Astrocyte (in vitro differentiated cells and primary cell): ENCODE data around the gene SFTA2. TPM values are rescaled to one million over a fixed set of nuclear protein-coding genes. Genes with fewer than 3 reads are reported as not detected.
"Not testable (repeated sequence)": the region's sequence is repeated elsewhere in the genome, so short reads cannot be mapped to it uniquely, and the experiment has no call there.

ENCODE experiments used
- DNase-seq: peaks from one replicate; pipeline ENCODE4 v3.0.0-alpha.2; 2010; ENCODE audit warnings: low read depth
- FAIRE-seq: peaks from 2 replicates; lab custom pipeline; 2011; peaks lifted over from hg19 to GRCh38; lab: Jason Lieb, UNC
- H2AFZ ChIP-seq: 2 replicates; pipeline ENCODE4 v1.6.0; 2012; ENCODE audit warnings: low read depth, low read length, inconsistent platforms
- H3K27ac ChIP-seq: 2 replicates; pipeline ENCODE4 v1.5.1; 2011; ENCODE audit warnings: low read depth, low read length, inconsistent platforms
- H3K27me3 ChIP-seq: 2 replicates; pipeline ENCODE4 v1.6.0; 2011; ENCODE audit warnings: low read length, inconsistent platforms; ENCODE audit not compliant: insufficient read depth
- H3K36me3 ChIP-seq: 2 replicates; pipeline ENCODE4 v1.5.1; 2011; ENCODE audit warnings: low read length, inconsistent platforms; ENCODE audit not compliant: insufficient read depth
- H3K4me1 ChIP-seq: 2 replicates; pipeline ENCODE4 v1.5.1; 2011; ENCODE audit warnings: low read length, inconsistent platforms; ENCODE audit not compliant: insufficient read depth
- H3K4me2 ChIP-seq: 2 replicates; pipeline ENCODE4 v1.6.0; 2012; ENCODE audit warnings: low read length, inconsistent platforms
- H3K4me3 ChIP-seq: 2 replicates; pipeline ENCODE4 v1.5.1; 2011; ENCODE audit warnings: low read depth, mild to moderate bottlenecking, low read length, inconsistent platforms; ENCODE audit not compliant: insufficient read depth
- H3K79me2 ChIP-seq: 2 replicates; pipeline ENCODE4 v1.6.0; 2012; ENCODE audit warnings: mild to moderate bottlenecking, low read length, inconsistent platforms; ENCODE audit not compliant: insufficient read depth
- H3K9ac ChIP-seq: 2 replicates; pipeline ENCODE4 v1.6.0; 2012; ENCODE audit warnings: mild to moderate bottlenecking, low read length, inconsistent platforms
- H3K9me3 ChIP-seq: 2 replicates; pipeline ENCODE4 v1.5.1; 2012; ENCODE audit warnings: low read depth, mild to moderate bottlenecking, low read length, inconsistent platforms; ENCODE audit not compliant: insufficient read depth
- H4K20me1 ChIP-seq: 2 replicates; pipeline ENCODE4 v1.6.0; 2012; ENCODE audit warnings: low read length, inconsistent platforms; ENCODE audit not compliant: insufficient read depth
- H3K27ac Mint-ChIP-seq: one replicate; pipeline ENCODE4 v1.8.0; 2021; ENCODE audit warnings: mild to moderate bottlenecking, mixed read lengths; ENCODE audit not compliant: unreplicated experiment
- H3K27me3 Mint-ChIP-seq: one replicate; pipeline ENCODE4 v1.8.0; 2021; ENCODE audit warnings: low read depth, mixed read lengths; ENCODE audit not compliant: unreplicated experiment
- H3K36me3 Mint-ChIP-seq: one replicate; pipeline ENCODE4 v1.8.0; 2021; ENCODE audit warnings: low read depth, mixed read lengths; ENCODE audit not compliant: unreplicated experiment
- H3K4me1 Mint-ChIP-seq: one replicate; pipeline ENCODE4 v1.8.0; 2021; ENCODE audit warnings: low read depth, mixed read lengths; ENCODE audit not compliant: unreplicated experiment
- H3K4me3 Mint-ChIP-seq: one replicate; pipeline ENCODE4 v1.8.0; 2021; ENCODE audit warnings: mild to moderate bottlenecking, moderate library complexity, mixed read lengths; ENCODE audit not compliant: unreplicated experiment
- H3K9me3 Mint-ChIP-seq: one replicate; pipeline ENCODE4 v1.8.0; 2021; ENCODE audit warnings: mild to moderate bottlenecking, mixed read lengths; ENCODE audit not compliant: unreplicated experiment
- CTCF ChIP-seq: IDR thresholded peaks from 2 replicates; pipeline ENCODE4 v1.5.1; 2011; ENCODE audit warnings: low read depth, mild to moderate bottlenecking, inconsistent platforms, low read length, moderate library complexity; ENCODE audit not compliant: insufficient read depth
- EZH2 ChIP-seq: IDR thresholded peaks from 2 replicates; pipeline ENCODE4 v1.6.1; 2012; ENCODE audit warnings: mild to moderate bottlenecking, low read length, inconsistent platforms; ENCODE audit not compliant: insufficient read depth
- total RNA-seq: library from RNA; stranded (reverse); gene quantifications from 2 replicates; pipeline ENCODE4 v1.2.1, GENCODE V29; 2021

SFTA2 gene
- total RNA-seq, 1 donor from 2014 or later = not detected

GRCh38 chr6:30908700-30909099, 23.3 kb downstream of the SFTA2 start:
- H3K4me3 Mint-ChIP-seq = peak overlapping the region; percentile 99
- TF ChIP-seq CTCF (no peak), EZH2 (no peak)
- H2AFZ ChIP-seq = peak overlapping the region; percentile 77

GRCh38 chr6:30907758-30908591, 24.0 kb downstream of the SFTA2 start, which contains the start of gene GTF2H4:
Gene GTF2H4 (plus strand): TSS chr6:30908207.
- H4K20me1 ChIP-seq = no peaks in the 10 kb centered on the region
- Mint-ChIP-seq H3K27ac (peak within 1 kb of the TSS; percentile 93), H3K27me3 (no peaks in the 10 kb centered on the region), H3K9me3 (no peaks in the 10 kb centered on the region), H3K36me3 (peaks cover 7% of the 10 kb centered on the region), H3K4me1 (peaks cover 6% of the 10 kb centered on the region), H3K4me3 (peak within 1 kb of the TSS; percentile 99)
- peaks cover 21% of the 10 kb centered on the region for H3K79me2 ChIP-seq
- TF ChIP-seq EZH2 = no peak
- TF ChIP-seq CTCF = no peak
- peak within 1 kb of the TSS; percentile 77 for H2AFZ ChIP-seq
- peak within 1 kb of the TSS; percentile 95 for H3K4me3 ChIP-seq
- no peak for FAIRE-seq
- H3K27me3 ChIP-seq = no peaks in the 10 kb centered on the region
- H3K4me1 ChIP-seq = peaks cover 9% of the 10 kb centered on the region
- H3K36me3 ChIP-seq = peaks cover 10% of the 10 kb centered on the region
- H3K4me2 ChIP-seq = peak within 1 kb of the TSS; percentile 85
- peak within 1 kb of the TSS; percentile 96 for H3K9ac ChIP-seq
- H3K27ac ChIP-seq = peak within 1 kb of the TSS; percentile 58
- DNase-seq = peak; percentile 97
- no peaks in the 10 kb centered on the region for H3K9me3 ChIP-seq

More at GRCh38 chr6:30908700-30909099, 23.3 kb downstream of the SFTA2 start:
- H3K4me1 ChIP-seq = peaks cover 12% of the 10 kb centered on the region
- peak overlapping the region; percentile 95 for H3K4me3 ChIP-seq
- H3K36me3 Mint-ChIP-seq = peaks cover 12% of the 10 kb centered on the region
- DNase-seq (no peak), FAIRE-seq (no peak)
- no peaks in the 10 kb centered on the region for H4K20me1 ChIP-seq
- no peaks in the 10 kb centered on the region for H3K27me3 ChIP-seq
- H3K4me2 ChIP-seq = peak overlapping the region; percentile 85
- no peaks in the 10 kb centered on the region for H3K9me3 Mint-ChIP-seq
- no peak overlapping the region for H3K27ac ChIP-seq
- no peaks in the 10 kb centered on the region for H3K27me3 Mint-ChIP-seq
- H3K79me2 ChIP-seq = peaks cover 21% of the 10 kb centered on the region
- H3K9me3 ChIP-seq = no peaks in the 10 kb centered on the region
- peaks cover 6% of the 10 kb centered on the region for H3K4me1 Mint-ChIP-seq
- H3K27ac Mint-ChIP-seq = peak overlapping the region; percentile 93
- H3K36me3 ChIP-seq = peaks cover 13% of the 10 kb centered on the region
- H3K9ac ChIP-seq = peak overlapping the region; percentile 96

- not testable (repeated sequence) for H3K27me3 ChIP-seq, H3K27ac Mint-ChIP-seq, H3K27me3 Mint-ChIP-seq, H3K36me3 Mint-ChIP-seq, H3K9me3 ChIP-seq, DNase-seq, H3K4me1 ChIP-seq, H3K9me3 Mint-ChIP-seq, FAIRE-seq, H3K4me1 Mint-ChIP-seq, H3K36me3 ChIP-seq, H4K20me1 ChIP-seq
- Histone ChIP-seq H3K79me2 (peaks cover 21% of the 10 kb centered on the region), H3K9ac (peak overlapping the region; percentile 96), H3K4me3 (peak overlapping the region; percentile 95), H2AFZ (peak overlapping the region; percentile 76), H3K27ac (peak overlapping the region; percentile 7), H3K4me2 (peak overlapping the region; percentile 85)
- H3K4me3 Mint-ChIP-seq = peak overlapping the region; percentile 99
Measured at GRCh38 chr6:30907290-30907757, 24.6 kb downstream of the SFTA2 start.
